Stomach (tissue), 9 donors: ENCODE results near the gene IFNL1. TPM values are rescaled to one million over a fixed set of nuclear protein-coding genes. Genes with fewer than 3 reads are reported as not detected.
A peak's percentile ranks its signal among the peaks of the same experiment; 100 is the strongest.
"Not testable (repeated sequence)": the region's sequence is repeated elsewhere in the genome, so short reads cannot be mapped to it uniquely, and the experiment has no call there.

Experiments used
- DNase-seq, 2 donors: peaks; one replicate each; pipeline versions ENCODE4 v3.0.0 to v3.0.0-alpha.2; 2013 to 2019
- H3K27ac ChIP-seq, 5 donors: fragments of 200-600 bp in 4 of 5; sonication (generic) in 4 of 5; one replicate each; pipeline ENCODE4 v1.5.1; 2013 to 2019; ENCODE audit warnings: mild to moderate bottlenecking in 1 of 5, moderate library complexity in 1 of 5
- H3K27me3 ChIP-seq, 3 donors: fragments of 200-600 bp; sonication (generic); one replicate each; pipeline ENCODE4 v1.5.1; 2017 to 2019; ENCODE audit warnings: mixed run types in 1 of 3
- H3K36me3 ChIP-seq, 4 donors: fragments of 200-600 bp; sonication (generic); 1 replicate in 3 of 4; 2 replicates in 1 of 4; pipeline ENCODE4 v1.5.1; 2016 to 2019
- H3K4me1 ChIP-seq, 4 donors: fragments of 200-600 bp; sonication (generic); one replicate each; pipeline ENCODE4 v1.5.1; 2016 to 2019
- H3K4me3 ChIP-seq, 4 donors: fragments of 200-600 bp; sonication (generic) in 3 of 4; one replicate each; pipeline ENCODE4 v1.5.1; 2016 to 2019; ENCODE audit warnings: mild to moderate bottlenecking in 1 of 4
- H3K9me3 ChIP-seq, 4 donors: fragments of 200-600 bp; sonication (generic); one replicate each; pipeline ENCODE4 v1.5.1; 2016 to 2019
- CTCF ChIP-seq, 7 experiments: fragments of 450-650 bp in 4 of 7; fragments of 200-600 bp in 3 of 7; sonication (generic) in 3 of 7; IDR thresholded peaks; one replicate each; pipeline ENCODE4 v1.5.1; 2016 to 2019; ENCODE audit warnings: antibody characterized with exemption in 7 of 7, control low read depth in 2 of 7, mild to moderate bottlenecking in 1 of 7
- EP300 ChIP-seq: sonication (generic); formaldehyde crosslinking; IDR thresholded peaks from one replicate; pipeline ENCODE4 v1.6.1; 2017; ENCODE audit warnings: antibody characterized with exemption
- POLR2A ChIP-seq, 4 donors: fragments of 450-650 bp; IDR thresholded peaks; one replicate each; pipeline ENCODE4 v1.6.1; 2016; ENCODE audit warnings: antibody characterized with exemption in 4 of 4, control low read depth in 2 of 4, mild to moderate bottlenecking in 1 of 4, moderate library complexity in 1 of 4
- POLR2AphosphoS5 ChIP-seq, 3 donors: sonication (generic); formaldehyde crosslinking; IDR thresholded peaks; one replicate each; pipeline ENCODE4 v1.6.1; 2016; ENCODE audit warnings: antibody characterized with exemption in 3 of 3
- WGBS, 5 donors: extraction: QIAGEN DNeasy Blood & Tissue Kit in 3 of 5; methylation state at CpG; one replicate each; pipeline versions ENCODE4 v1.1.5 to v1.1.7; 2013 to 2018; 5-methylcytosine and 5-hydroxymethylcytosine counted together
- intact Hi-C: fragments of 100-400 bp; cut with DNase I; formaldehyde crosslinking; loops from one replicate; pipeline ENCODE4 v1.15.1; 2023; ENCODE audit warnings: low total_unique reads
- polyA plus RNA-seq, 3 donors: library from polyadenylated mRNA; stranded (reverse); fragments of 200-250 nt; gene quantifications; one replicate each; pipeline ENCODE4 v1.2.3, GENCODE V29; 2013
- total RNA-seq, 5 donors: library from RNA; depleted of rRNA; stranded (reverse); fragments of >200 nt; gene quantifications; one replicate each; pipeline versions ENCODE4 v1.1.0 to v1.2.3, GENCODE V29; 2014 to 2016
- donor health status: healthy with polysubstance abuse.
- donor health status: Bipolar disorder and iron deficiency.
- donor health status: healthy.

IFNL1 gene
- total and polyA plus RNA-seq, 8 donors, result not detected

- peaks cover 7 to 74% (median 39%) of the 10 kb centered on the region in 3 donors for H3K27me3 ChIP-seq
- H3K27ac ChIP-seq, result no peak overlapping the region
- DNase-seq, result no peak
- H3K9me3 ChIP-seq, result no peaks in the 10 kb centered on the region
- H3K36me3 ChIP-seq, result no peaks in the 10 kb centered on the region
- TF ChIP-seq POLR2AphosphoS5 (IDR thresholded peaks at IDR 0.05) (no peak), CTCF (IDR thresholded peaks at IDR 0.05) (no peak), POLR2A (IDR thresholded peaks at IDR 0.05) (no peak), EP300 (no peak)
- peaks cover 3 to 18% (median 15%) of the 10 kb centered on the region in 4 donors for H3K4me1 ChIP-seq
- intact Hi-C loops, result no loop called here
- H3K4me3 ChIP-seq, result no peak overlapping the region
- 75 to 87% (median 81%) methylated on average over 4 of the region's 4 CpGs for WGBS, 5 donors
These were observed 33.7 kb upstream of the IFNL1 start for GRCh38 chr19:39262496-39262895.

GRCh38 chr19:39263912-39264305 lies 32.3 kb upstream of the IFNL1 start:
- WGBS, 5 donors, result 8 to 29% (median 18%) methylated on average over 10 to 17 of the region's 17 CpGs
- H3K4me1 ChIP-seq, result peaks cover 3 to 18% (median 15%) of the 10 kb centered on the region in 4 donors
- H3K36me3 ChIP-seq, result no peaks in the 10 kb centered on the region
- H3K27me3 ChIP-seq, result peaks cover 7 to 77% (median 39%) of the 10 kb centered on the region in 3 donors
- TF ChIP-seq POLR2AphosphoS5 (IDR thresholded peaks at IDR 0.05), result no peak
- TF ChIP-seq POLR2A (IDR thresholded peaks at IDR 0.05), result no peak
- TF ChIP-seq CTCF (IDR thresholded peaks at IDR 0.05), result no peak
- no peak for TF ChIP-seq EP300
- H3K27ac ChIP-seq, result no peak overlapping the region
- no peak overlapping the region for H3K4me3 ChIP-seq
- intact Hi-C loops, result no loop called here
- DNase-seq, result no peak
- no peaks in the 10 kb centered on the region for H3K9me3 ChIP-seq

- no peak overlapping the region for H3K4me3 ChIP-seq
These were observed 31.6 kb upstream of the IFNL1 start for GRCh38 chr19:39264306-39265290.

GRCh38 chr19:39265321-39265916 lies 30.8 kb upstream of the IFNL1 start:
- H3K4me3 ChIP-seq, result no peak overlapping the region
- H3K27ac ChIP-seq, result no peak overlapping the region
- WGBS, 5 donors, result 36 to 61% (median 42%) methylated on average over 18 to 39 of the region's 39 CpGs
- peak in 1 of 2 donors; percentile 16 for DNase-seq
- H3K4me1 ChIP-seq, result peaks cover 3 to 18% (median 15%) of the 10 kb centered on the region in 4 donors
- intact Hi-C loops, result no loop called here
- H3K36me3 ChIP-seq, result no peaks in the 10 kb centered on the region
- peaks cover 7 to 89% (median 39%) of the 10 kb centered on the region in 3 donors for H3K27me3 ChIP-seq
- no peaks in the 10 kb centered on the region for H3K9me3 ChIP-seq
- no peak for TF ChIP-seq EP300
- no peak for TF ChIP-seq POLR2A (IDR thresholded peaks at IDR 0.05)
- no peak for TF ChIP-seq CTCF (IDR thresholded peaks at IDR 0.05)
- no peak for TF ChIP-seq POLR2AphosphoS5 (IDR thresholded peaks at IDR 0.05)

More at GRCh38 chr19:39264306-39265290, 31.6 kb upstream of the IFNL1 start:
- intact Hi-C loops, result no loop called here
- H3K27ac ChIP-seq, result no peak overlapping the region
- 2 to 7% (median 5%) methylated on average over 6 to 102 of the region's 102 CpGs for WGBS, 5 donors
- no peak for TF ChIP-seq EP300
- H3K27me3 ChIP-seq, result peaks cover 7 to 84% (median 39%) of the 10 kb centered on the region in 3 donors
- no peaks in the 10 kb centered on the region for H3K36me3 ChIP-seq
- peak in 1 of 2 donors; percentile 71 for DNase-seq
- H3K4me1 ChIP-seq, result peaks cover 3 to 18% (median 15%) of the 10 kb centered on the region in 4 donors
- H3K9me3 ChIP-seq, result no peaks in the 10 kb centered on the region

GRCh38 chr19:39268085-39268484 lies 28.1 kb upstream of the IFNL1 start, which contains the start of gene IFNL2:
Gene IFNL2 (plus strand): TSS chr19:39268396. CDS start chr19:39268569, 173 bp downstream.
- H3K36me3 ChIP-seq, H3K4me3 ChIP-seq, H3K27ac ChIP-seq, intact Hi-C loops, H3K9me3 ChIP-seq, DNase-seq: not testable (repeated sequence)
- Histone ChIP-seq H3K4me1 (peaks cover 3 to 18% (median 15%) of the 10 kb centered on the region in 4 donors), H3K27me3 (peaks cover 7 to 74% (median 28%) of the 10 kb centered on the region in 3 donors)
- no CpG with 5 or more reads among the region's 1 CpG for whole genome bisulfite sequencing, 5 donors

- H3K9me3 ChIP-seq, DNase-seq, intact Hi-C loops, H3K27ac ChIP-seq, H3K36me3 ChIP-seq, H3K4me3 ChIP-seq: not testable (repeated sequence)
- Histone ChIP-seq H3K4me1 (peaks cover 2 to 18% (median 15%) of the 10 kb centered on the region in 4 donors), H3K27me3 (peaks cover 7 to 71% (median 22%) of the 10 kb centered on the region in 3 donors)
- 67 to 85% (median 81%) methylated on average over 7 to 10 of the region's 10 CpGs for WGBS, 5 donors
These were observed 27.5 kb upstream of the IFNL1 start for GRCh38 chr19:39268531-39269223.

GRCh38 chr19:39269369-39269768 lies 26.8 kb upstream of the IFNL1 start:
- intact Hi-C loops, DNase-seq: not testable (repeated sequence)

More at GRCh38 chr19:39269369-39269768, 26.8 kb upstream of the IFNL1 start:
- WGBS, 5 donors, result 53 to 76% (median 73%) methylated on average over 7 to 10 of the region's 10 CpGs
- not testable (repeated sequence) for H3K36me3 ChIP-seq, H3K4me3 ChIP-seq, H3K27ac ChIP-seq, H3K9me3 ChIP-seq
- peaks cover 7 to 66% (median 15%) of the 10 kb centered on the region in 3 donors for H3K27me3 ChIP-seq
- peaks cover 0 to 13% (median 10%) of the 10 kb centered on the region in 4 donors for H3K4me1 ChIP-seq
